GM12865 (cell line): ENCODE measurements around the gene CEP128.

Experiments
- DNase-seq: peaks from one replicate; pipeline ENCODE4 v3.0.0; 2010; ENCODE audit warnings: low read depth
- H3K4me3 ChIP-seq: 2 replicates; pipeline ENCODE4 v1.5.1; 2011; ENCODE audit warnings: mild to moderate bottlenecking, low read depth, low read length, control low read depth
- CTCF ChIP-seq: IDR thresholded peaks from 2 replicates; pipeline ENCODE4 v1.5.1; 2011; ENCODE audit warnings: low read length, control low read depth, low read depth, inconsistent platforms; ENCODE audit not compliant: insufficient read depth; ENCODE audit errors: missing control alignments

Gene CEP128

GRCh38 chr14:80981156-80981555 lies 39.6 kb upstream of the CEP128 start:
- DNase-seq = no peak
- no peak for TF ChIP-seq CTCF
- H3K4me3 ChIP-seq = no peak overlapping the region

- TF ChIP-seq CTCF = no peak
- DNase-seq = no peak
- no peak overlapping the region for H3K4me3 ChIP-seq
Observed at GRCh38 chr14:80979951-80980350, 38.4 kb upstream of the CEP128 start.

- TF ChIP-seq CTCF = no peak
- no peak overlapping the region for H3K4me3 ChIP-seq
- DNase-seq = no peak
Observed at GRCh38 chr14:80978403-80978802, 36.9 kb upstream of the CEP128 start.

- no peak overlapping the region for H3K4me3 ChIP-seq
- TF ChIP-seq CTCF = no peak
- DNase-seq = no peak
Observed at GRCh38 chr14:80977221-80977620, 35.7 kb upstream of the CEP128 start.

- no peak overlapping the region for H3K4me3 ChIP-seq
- DNase-seq = no peak
- TF ChIP-seq CTCF = no peak
Observed at GRCh38 chr14:80974679-80975078, 33.1 kb upstream of the CEP128 start.

GRCh38 chr14:80973931-80974641 lies 32.5 kb upstream of the CEP128 start:
- DNase-seq = no peak
- no peak for TF ChIP-seq CTCF
- no peak overlapping the region for H3K4me3 ChIP-seq

- H3K4me3 ChIP-seq = no peak overlapping the region
- DNase-seq = no peak
- no peak for TF ChIP-seq CTCF
Observed at GRCh38 chr14:80965037-80965436, 23.5 kb upstream of the CEP128 start.
